Calu3 (cell line): ENCODE results near the gene URM1. TPM values are rescaled to one million over a fixed set of nuclear protein-coding genes. Genes with fewer than 3 reads are reported as not detected.

Experiments
- BruUV-seq: library from RNA; stranded (reverse); fragments of 400-500 nt; replicated peaks from 2 replicates; lab custom pipeline; 2021; lab: Mats Ljungman, UMichigan
- CTCF ChIA-PET: fragments of 300-600 bp; sonication (Branson Sonifier 250); formaldehyde crosslinking; loops from one replicate; lab custom pipeline; 2022; ENCODE audit warnings: antibody characterized with exemption; lab: Charles Lee
- DNase-seq: peaks from one replicate; pipeline ENCODE4 v3.0.0; 2022
- H3K27ac Mint-ChIP-seq: one replicate; pipeline ENCODE4 v1.8.0; 2022; ENCODE audit warnings: mixed read lengths; ENCODE audit not compliant: unreplicated experiment
- H3K27me3 Mint-ChIP-seq: one replicate; pipeline ENCODE4 v1.8.0; 2022; ENCODE audit warnings: mixed read lengths; ENCODE audit not compliant: unreplicated experiment
- H3K36me3 Mint-ChIP-seq: one replicate; pipeline ENCODE4 v1.8.0; 2022; ENCODE audit warnings: mild to moderate bottlenecking, moderate library complexity, mixed read lengths; ENCODE audit not compliant: insufficient read depth, unreplicated experiment
- H3K4me1 Mint-ChIP-seq: one replicate; pipeline ENCODE4 v1.8.0; 2022; ENCODE audit warnings: mild to moderate bottlenecking, low read depth, mixed read lengths; ENCODE audit not compliant: unreplicated experiment
- H3K4me3 Mint-ChIP-seq: one replicate; pipeline ENCODE4 v1.8.0; 2022; ENCODE audit warnings: mild to moderate bottlenecking, low read depth, moderate library complexity, mixed read lengths; ENCODE audit not compliant: unreplicated experiment
- H3K9me3 Mint-ChIP-seq: one replicate; pipeline ENCODE4 v1.8.0; 2022; ENCODE audit warnings: low read depth, mixed read lengths; ENCODE audit not compliant: unreplicated experiment
- intact Hi-C: fragments of 100-400 bp; cut with micrococcal nuclease; formaldehyde crosslinking; loops from one replicate; pipeline ENCODE4 v1.10.0; 2022; ENCODE audit not compliant: unreplicated experiment
- total RNA-seq: library from RNA; stranded (reverse); gene quantifications from 2 replicates; pipeline ENCODE4 v1.2.3, GENCODE V29; 2022
- TF ChIP-seq, protein P1 (sequence below): fragments of 200-600 bp; IDR thresholded peaks from one replicate; pipeline ENCODE4 v1.8.0; 2022; ENCODE audit warnings: antibody characterized with exemption; ENCODE audit not compliant: unreplicated experiment

The URM1 gene
- total RNA-seq, 1 experiment from 2014 or later: 38.6 TPM

DNA sequence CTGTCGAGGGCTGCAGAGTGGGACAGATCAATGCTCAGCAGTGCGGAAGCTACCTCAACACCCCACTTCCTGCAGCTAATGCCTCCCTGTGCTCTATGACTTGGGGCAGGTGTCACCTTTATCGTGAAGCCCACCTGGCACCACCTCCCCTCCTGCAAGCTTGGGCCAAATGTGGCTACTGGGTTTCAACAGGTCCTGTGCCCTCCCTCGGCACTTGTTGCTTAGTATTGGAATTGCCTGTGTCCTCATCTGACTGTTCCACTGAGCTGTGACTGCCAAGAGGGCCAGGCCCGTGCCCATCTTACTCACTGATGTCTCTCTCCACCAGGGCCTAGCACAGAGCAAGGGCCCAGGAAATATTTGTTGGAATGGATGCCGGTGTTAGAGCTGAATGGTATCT lies 21.4 kb upstream of the URM1 start:
- Mint-ChIP-seq H3K4me1 (no peaks in the 10 kb centered on the region), H3K36me3 (peaks cover 21% of the 10 kb centered on the region), H3K27ac (no peak overlapping the region), H3K4me3 (no peak overlapping the region), H3K27me3 (no peaks in the 10 kb centered on the region), H3K9me3 (no peaks in the 10 kb centered on the region)
- intact Hi-C loops: no loop called here
- CTCF ChIA-PET: no interaction called here
- TF ChIP-seq, protein P1, sequence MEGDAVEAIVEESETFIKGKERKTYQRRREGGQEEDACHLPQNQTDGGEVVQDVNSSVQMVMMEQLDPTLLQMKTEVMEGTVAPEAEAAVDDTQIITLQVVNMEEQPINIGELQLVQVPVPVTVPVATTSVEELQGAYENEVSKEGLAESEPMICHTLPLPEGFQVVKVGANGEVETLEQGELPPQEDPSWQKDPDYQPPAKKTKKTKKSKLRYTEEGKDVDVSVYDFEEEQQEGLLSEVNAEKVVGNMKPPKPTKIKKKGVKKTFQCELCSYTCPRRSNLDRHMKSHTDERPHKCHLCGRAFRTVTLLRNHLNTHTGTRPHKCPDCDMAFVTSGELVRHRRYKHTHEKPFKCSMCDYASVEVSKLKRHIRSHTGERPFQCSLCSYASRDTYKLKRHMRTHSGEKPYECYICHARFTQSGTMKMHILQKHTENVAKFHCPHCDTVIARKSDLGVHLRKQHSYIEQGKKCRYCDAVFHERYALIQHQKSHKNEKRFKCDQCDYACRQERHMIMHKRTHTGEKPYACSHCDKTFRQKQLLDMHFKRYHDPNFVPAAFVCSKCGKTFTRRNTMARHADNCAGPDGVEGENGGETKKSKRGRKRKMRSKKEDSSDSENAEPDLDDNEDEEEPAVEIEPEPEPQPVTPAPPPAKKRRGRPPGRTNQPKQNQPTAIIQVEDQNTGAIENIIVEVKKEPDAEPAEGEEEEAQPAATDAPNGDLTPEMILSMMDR: no peak
- DNase-seq: no peak
- BruUV-seq: no TSS peak

DNA sequence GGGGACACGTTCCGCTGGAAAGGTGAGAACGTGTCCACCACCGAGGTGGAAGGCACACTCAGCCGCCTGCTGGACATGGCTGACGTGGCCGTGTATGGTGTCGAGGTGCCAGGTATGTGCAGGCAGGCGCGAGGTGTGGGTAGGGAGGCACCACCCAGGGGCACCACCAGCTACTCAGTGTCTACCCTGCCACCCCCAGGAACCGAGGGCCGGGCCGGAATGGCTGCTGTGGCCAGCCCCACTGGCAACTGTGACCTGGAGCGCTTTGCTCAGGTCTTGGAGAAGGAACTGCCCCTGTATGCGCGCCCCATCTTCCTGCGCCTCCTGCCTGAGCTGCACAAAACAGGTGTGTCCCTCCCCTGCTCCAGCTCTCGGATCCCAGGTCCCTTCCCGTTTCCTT lies 15.7 kb upstream of the URM1 start:
- DNase-seq: no peak
- H3K36me3 Mint-ChIP-seq: peaks cover 23% of the 10 kb centered on the region
- no peak overlapping the region for H3K4me3 Mint-ChIP-seq
- H3K27me3 Mint-ChIP-seq: no peaks in the 10 kb centered on the region
- H3K27ac Mint-ChIP-seq: no peak overlapping the region
- BruUV-seq: no TSS peak
- TF ChIP-seq, protein P1: no peak
- intact Hi-C loops: no loop called here
- H3K9me3 Mint-ChIP-seq: no peaks in the 10 kb centered on the region
- CTCF ChIA-PET: no interaction called here
- no peaks in the 10 kb centered on the region for H3K4me1 Mint-ChIP-seq

DNA sequence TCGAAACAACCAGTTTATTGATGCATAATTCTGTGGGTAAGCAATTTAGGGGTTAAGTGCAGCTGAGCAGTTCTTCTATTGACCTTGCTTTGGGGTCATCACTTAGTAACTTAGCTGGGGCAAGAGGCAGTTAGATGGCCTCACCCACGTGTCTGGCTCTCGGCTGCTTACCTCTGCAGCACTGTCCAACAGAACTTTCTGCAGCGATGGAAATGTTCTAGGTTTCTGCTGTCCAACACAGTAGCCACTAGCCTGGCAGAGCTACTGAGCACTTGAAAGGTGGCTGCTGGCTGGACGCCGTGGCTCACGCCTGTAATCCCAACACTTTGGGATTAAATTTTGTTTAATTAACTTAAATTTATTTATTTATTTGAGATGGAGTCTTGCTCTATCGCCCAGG lies 13.1 kb upstream of the URM1 start:
- peaks cover 23% of the 10 kb centered on the region for H3K36me3 Mint-ChIP-seq
- H3K27me3 Mint-ChIP-seq: no peaks in the 10 kb centered on the region
- peaks cover 8% of the 10 kb centered on the region for H3K4me1 Mint-ChIP-seq
- CTCF ChIA-PET: interaction anchor here (0.6 kb wide), 1 partner anchor 247 kb away, joined by 3 read pairs; no protein-coding TSS in a partner anchor
- no peaks in the 10 kb centered on the region for H3K9me3 Mint-ChIP-seq
- H3K27ac Mint-ChIP-seq: no peak overlapping the region
- intact Hi-C loops: no loop called here
- no peak for DNase-seq
- no peak overlapping the region for H3K4me3 Mint-ChIP-seq
- no TSS peak for BruUV-seq
- TF ChIP-seq, protein P1: no peak

DNA sequence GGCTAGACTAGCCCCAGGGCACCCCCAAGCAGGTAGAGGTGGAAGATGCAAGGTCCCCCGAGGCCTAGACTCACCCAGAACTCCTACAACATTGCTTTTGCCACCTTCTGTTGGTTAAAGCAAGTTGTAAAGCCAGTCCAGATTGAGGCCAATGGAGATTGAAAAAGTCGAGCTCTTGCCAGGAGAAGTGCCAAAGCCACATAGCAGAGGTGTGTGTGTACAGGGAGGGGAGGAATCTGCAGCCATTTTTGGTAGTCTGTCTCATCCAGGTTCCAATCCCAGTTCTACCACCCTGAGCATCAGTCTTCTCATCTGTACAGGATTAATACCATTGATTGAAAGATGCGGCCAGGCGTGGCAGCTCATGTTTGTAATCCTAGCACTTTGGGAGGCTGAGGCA lies 12.3 kb upstream of the URM1 start:
- CTCF ChIA-PET: no interaction called here
- H3K27me3 Mint-ChIP-seq: no peaks in the 10 kb centered on the region

More for the DNA sequence above, 12.3 kb upstream of the URM1 start:
- H3K4me3 Mint-ChIP-seq: no peak overlapping the region
- intact Hi-C loops: no loop called here
- peaks cover 8% of the 10 kb centered on the region for H3K4me1 Mint-ChIP-seq
- H3K27ac Mint-ChIP-seq: no peak overlapping the region
- H3K36me3 Mint-ChIP-seq: peaks cover 20% of the 10 kb centered on the region
- TF ChIP-seq, protein P1: no peak
- BruUV-seq: no TSS peak
- no peaks in the 10 kb centered on the region for H3K9me3 Mint-ChIP-seq
- DNase-seq: no peak
